Fibroblast of villous mesenchyme (primary cell): ENCODE data around the gene CYB5R4. TPM values are rescaled to one million over a fixed set of nuclear protein-coding genes. Genes with fewer than 3 reads are reported as not detected.

ENCODE experiments used
- DNase-seq: peaks from one replicate; pipeline ENCODE4 v3.0.0-alpha.2; 2010; ENCODE audit warnings: low read depth
- H3K4me3 ChIP-seq: 2 replicates; pipeline ENCODE4 v1.5.1; 2011; ENCODE audit warnings: low read depth, mild to moderate bottlenecking, low read length
- total RNA-seq: library from RNA; depleted of rRNA; stranded (reverse); fragments of >200 nt; gene quantifications from 2 replicates; pipeline ENCODE4 v1.2.3, GENCODE V29; 2012
- TF ChIP-seq, protein P1 (sequence below): IDR thresholded peaks from 2 replicates; pipeline ENCODE4 v1.5.1; 2012; ENCODE audit warnings: low read depth, mild to moderate bottlenecking, low read length; ENCODE audit not compliant: insufficient read depth

Gene CYB5R4
- total RNA-seq, 1 donor, result 9.9 TPM

DNA sequence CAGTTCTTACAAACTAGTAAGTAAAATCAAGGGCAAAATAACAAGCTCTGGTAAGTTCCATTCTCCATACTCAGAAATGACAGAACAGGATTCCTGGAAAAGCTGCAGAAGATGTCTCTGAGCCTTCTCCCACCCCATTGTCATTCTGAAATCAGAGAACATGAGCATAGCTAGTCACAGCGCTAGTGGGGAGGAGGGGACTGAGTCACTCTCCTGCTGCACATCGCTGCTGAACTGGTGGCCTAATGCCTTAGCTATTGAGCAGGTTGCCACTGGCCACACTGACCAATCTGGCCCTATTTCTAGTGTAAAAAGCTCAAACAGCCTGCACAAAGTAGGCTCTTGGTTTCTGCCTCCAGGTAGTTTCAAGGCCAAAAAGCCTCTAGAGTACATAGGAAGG lies 32.4 kb upstream of the CYB5R4 start:
- TF ChIP-seq, protein P1, sequence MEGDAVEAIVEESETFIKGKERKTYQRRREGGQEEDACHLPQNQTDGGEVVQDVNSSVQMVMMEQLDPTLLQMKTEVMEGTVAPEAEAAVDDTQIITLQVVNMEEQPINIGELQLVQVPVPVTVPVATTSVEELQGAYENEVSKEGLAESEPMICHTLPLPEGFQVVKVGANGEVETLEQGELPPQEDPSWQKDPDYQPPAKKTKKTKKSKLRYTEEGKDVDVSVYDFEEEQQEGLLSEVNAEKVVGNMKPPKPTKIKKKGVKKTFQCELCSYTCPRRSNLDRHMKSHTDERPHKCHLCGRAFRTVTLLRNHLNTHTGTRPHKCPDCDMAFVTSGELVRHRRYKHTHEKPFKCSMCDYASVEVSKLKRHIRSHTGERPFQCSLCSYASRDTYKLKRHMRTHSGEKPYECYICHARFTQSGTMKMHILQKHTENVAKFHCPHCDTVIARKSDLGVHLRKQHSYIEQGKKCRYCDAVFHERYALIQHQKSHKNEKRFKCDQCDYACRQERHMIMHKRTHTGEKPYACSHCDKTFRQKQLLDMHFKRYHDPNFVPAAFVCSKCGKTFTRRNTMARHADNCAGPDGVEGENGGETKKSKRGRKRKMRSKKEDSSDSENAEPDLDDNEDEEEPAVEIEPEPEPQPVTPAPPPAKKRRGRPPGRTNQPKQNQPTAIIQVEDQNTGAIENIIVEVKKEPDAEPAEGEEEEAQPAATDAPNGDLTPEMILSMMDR, result no peak
- DNase-seq, result no peak
- H3K4me3 ChIP-seq, result no peak overlapping the region

DNA sequence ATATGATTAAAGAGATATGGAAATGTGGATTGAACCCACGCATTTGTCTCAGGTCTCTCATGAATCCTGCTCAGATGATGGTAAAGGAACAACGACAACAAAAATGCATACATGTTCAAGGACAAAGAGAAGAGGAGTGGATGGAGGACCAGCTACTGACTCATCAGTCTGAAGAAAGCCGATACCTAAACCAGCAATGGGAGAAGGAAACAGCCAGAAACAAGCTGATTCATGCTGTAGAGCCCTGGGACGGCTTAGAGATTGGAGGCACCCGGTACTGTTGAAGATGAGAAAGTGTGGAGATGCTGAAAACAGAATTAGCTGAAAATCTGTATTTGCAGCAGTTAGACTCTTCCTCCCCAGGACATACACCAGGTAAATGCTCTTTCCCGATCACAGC lies 20.8 kb upstream of the CYB5R4 start:
- no peak for DNase-seq

DNA sequence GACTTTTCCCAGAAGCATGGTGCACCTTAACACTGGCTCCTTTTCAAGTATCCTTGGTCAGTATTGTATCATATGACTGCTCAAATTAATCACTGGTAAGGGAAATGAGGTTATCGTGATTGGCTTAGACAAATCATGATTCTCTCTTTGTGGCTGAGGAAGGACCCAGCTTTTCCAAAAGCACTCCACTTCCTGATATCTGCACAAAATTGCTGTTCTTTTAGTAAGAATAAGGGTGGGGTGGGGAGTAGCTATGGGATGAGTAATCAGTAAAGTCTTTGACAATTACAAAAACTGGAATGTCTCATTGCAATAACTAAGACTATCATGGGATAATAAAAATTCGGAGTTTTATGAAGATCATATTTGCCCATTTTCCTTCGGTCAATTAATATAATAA lies 15.3 kb upstream of the CYB5R4 start:
- no peak overlapping the region for H3K4me3 ChIP-seq
- no peak for DNase-seq
- TF ChIP-seq, protein P1, result no peak

More for the DNA sequence above, 20.8 kb upstream of the CYB5R4 start:
- TF ChIP-seq, protein P1, result no peak
- H3K4me3 ChIP-seq, result no peak overlapping the region

DNA sequence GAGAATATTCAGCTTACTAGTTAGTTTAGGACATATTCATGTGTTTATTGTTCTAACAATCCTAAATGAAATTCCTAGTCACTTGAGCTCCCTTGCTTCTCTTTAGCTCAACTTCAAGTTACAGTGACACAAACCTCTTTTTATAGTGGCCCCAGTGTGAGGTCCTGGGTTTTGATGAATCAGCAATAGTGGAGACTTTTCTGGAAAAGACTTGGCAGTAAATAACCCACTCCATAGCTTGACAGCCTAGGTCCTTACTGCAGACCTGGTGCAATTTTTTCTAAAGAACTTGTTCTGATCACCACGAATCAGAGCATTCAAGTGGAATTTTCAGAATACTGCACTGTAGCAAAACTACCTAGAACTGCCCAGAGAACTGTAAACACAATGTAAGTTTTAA lies 13.2 kb upstream of the CYB5R4 start:
- no peak overlapping the region for H3K4me3 ChIP-seq
- no peak for DNase-seq
- TF ChIP-seq, protein P1, result no peak

DNA sequence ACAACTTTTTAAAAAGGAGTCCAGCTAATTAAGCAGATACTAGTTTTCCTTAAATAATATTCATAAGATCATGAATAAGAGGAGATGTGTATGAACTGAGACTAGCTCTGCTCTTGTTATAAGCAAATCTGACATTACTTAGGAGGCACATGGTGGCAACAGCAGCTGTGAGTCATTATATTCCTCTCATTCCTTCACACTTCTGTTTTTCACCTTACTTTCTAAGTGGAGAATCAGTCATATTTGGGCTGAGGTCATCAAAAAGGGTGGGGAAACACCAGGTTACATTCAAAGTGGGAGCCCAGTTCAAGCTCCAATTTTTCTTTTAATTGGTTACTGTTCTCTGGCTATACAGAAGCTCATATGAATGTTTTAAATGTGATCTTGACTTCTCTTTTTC lies 12.3 kb upstream of the CYB5R4 start:
- DNase-seq, result no peak
- TF ChIP-seq, protein P1, result no peak
- no peak overlapping the region for H3K4me3 ChIP-seq

DNA sequence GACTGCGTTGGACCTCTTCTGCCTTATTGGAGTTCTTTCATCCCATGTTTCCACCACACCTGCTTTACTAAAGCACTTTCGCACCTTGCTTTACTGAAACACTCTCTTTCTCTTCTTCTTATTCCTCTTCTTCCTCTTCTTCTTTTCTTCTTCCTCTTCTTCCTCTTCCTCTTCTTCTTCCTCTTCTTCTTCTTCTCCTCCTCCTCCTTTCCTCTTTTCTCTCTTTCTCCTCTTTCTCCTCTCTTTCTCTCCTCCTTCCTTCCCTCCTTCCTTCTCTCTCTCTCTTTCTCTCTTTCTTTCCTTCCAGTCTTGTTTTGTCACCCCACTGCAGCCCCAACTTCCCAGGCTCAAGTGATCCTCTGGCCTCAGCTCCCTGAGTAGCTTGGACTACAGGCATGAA lies 10.4 kb upstream of the CYB5R4 start:
- H3K4me3 ChIP-seq, result no peak overlapping the region
- no peak for DNase-seq
- TF ChIP-seq, protein P1, result no peak

DNA sequence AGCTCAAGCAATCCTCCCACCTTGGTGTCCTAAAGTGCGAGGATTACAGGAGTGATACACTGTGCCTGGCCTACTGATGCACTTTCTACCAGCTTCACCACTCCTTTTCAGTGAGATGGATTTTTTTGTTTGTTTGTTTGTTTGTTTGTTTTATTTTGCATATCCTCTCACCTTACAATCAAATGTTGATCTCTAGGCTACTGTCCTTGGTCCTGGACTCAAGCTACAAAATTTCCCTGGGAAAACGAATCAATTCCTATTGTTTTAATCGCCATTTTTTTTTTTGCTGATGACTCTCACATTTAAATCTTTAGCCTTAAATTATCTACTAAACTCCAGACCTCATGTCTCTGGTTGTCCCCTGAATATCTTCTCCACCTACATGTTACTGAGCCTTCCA lies 9.9 kb upstream of the CYB5R4 start:
- no peak for DNase-seq
- TF ChIP-seq, protein P1, result no peak
- H3K4me3 ChIP-seq, result no peak overlapping the region
